Fibroblast of lung (primary cell): ENCODE results near the gene ADAT1.

Source experiments
- EZH2 ChIP-seq: IDR thresholded peaks from 2 replicates; pipeline ENCODE4 v1.5.1; 2012; ENCODE audit warnings: low read length, control low read depth, mild to moderate bottlenecking; ENCODE audit errors: missing control alignments
- TF ChIP-seq, protein P1 (sequence below), 2 donors: IDR thresholded peaks in 1 of 2; conservative IDR thresholded peaks in 1 of 2; 1 replicate in 1 of 2; 2 replicates in 1 of 2; pipeline ENCODE4 v1.5.1; 2011 to 2012; ENCODE audit warnings: low read length in 2 of 2, control low read depth in 1 of 2, inconsistent platforms in 1 of 2, low read depth in 1 of 2, mild to moderate bottlenecking in 1 of 2

DNA sequence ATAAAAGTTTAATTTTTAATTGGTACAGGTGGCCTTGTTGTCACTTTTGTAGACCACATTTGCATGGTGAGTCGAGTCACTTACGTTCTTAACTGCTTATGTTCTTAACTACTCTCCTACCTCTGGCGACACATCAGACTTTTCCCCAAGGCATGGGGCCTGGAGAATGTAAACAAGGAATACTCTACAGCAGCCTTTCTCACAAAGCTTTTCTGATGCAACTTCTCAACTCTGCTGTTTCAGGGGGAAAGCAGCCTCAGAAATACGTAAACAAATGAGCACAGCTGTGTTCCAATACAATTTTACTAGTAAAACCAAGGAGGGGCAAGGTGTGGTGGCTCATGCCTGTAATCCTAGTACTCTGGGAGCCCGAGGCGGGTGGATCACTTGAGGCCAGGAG is 17.5 kb upstream of the ADAT1 start:
- TF ChIP-seq EZH2 = no peak
- TF ChIP-seq, protein P1, sequence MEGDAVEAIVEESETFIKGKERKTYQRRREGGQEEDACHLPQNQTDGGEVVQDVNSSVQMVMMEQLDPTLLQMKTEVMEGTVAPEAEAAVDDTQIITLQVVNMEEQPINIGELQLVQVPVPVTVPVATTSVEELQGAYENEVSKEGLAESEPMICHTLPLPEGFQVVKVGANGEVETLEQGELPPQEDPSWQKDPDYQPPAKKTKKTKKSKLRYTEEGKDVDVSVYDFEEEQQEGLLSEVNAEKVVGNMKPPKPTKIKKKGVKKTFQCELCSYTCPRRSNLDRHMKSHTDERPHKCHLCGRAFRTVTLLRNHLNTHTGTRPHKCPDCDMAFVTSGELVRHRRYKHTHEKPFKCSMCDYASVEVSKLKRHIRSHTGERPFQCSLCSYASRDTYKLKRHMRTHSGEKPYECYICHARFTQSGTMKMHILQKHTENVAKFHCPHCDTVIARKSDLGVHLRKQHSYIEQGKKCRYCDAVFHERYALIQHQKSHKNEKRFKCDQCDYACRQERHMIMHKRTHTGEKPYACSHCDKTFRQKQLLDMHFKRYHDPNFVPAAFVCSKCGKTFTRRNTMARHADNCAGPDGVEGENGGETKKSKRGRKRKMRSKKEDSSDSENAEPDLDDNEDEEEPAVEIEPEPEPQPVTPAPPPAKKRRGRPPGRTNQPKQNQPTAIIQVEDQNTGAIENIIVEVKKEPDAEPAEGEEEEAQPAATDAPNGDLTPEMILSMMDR (conservative IDR thresholded peaks at IDR 0.05 in 1 of 2, IDR thresholded peaks at IDR 0.05 in 1 of 2; ENCODE audit: low read depth in 1 of 2, low read length in 2 of 2) = no peak
